B cell (primary cell): ENCODE data around the gene ST6GAL2.

ENCODE experiments used
- CTCF ChIP-seq: fragments of 200-600 bp; IDR thresholded peaks from one replicate; pipeline ENCODE4 v1.8.0; 2022; ENCODE audit warnings: antibody characterized with exemption, mild to moderate bottlenecking
- EZH2 ChIP-seq: IDR thresholded peaks from 2 replicates; pipeline ENCODE4 v1.6.1; 2012; ENCODE audit warnings: borderline replicate concordance, low read depth, mild to moderate bottlenecking, moderate library complexity, low read length; ENCODE audit not compliant: insufficient read depth, poor library complexity, severe bottlenecking

- no peak for TF ChIP-seq CTCF
- no peak for TF ChIP-seq EZH2
Measured at GRCh38 chr2:106878206-106878605, 7.8 kb downstream of the ST6GAL2 start.
